SKM-1 treated with dmso at 0.1 percent for 144 hours (cell line): Measurements from ENCODE around the gene LHPP.

Source experiments
- DNase-seq: peaks from one replicate; lab custom pipeline; 2025; ENCODE audit not compliant: unreplicated experiment; lab: John Stamatoyannopoulos, UW

The LHPP gene

DNA sequence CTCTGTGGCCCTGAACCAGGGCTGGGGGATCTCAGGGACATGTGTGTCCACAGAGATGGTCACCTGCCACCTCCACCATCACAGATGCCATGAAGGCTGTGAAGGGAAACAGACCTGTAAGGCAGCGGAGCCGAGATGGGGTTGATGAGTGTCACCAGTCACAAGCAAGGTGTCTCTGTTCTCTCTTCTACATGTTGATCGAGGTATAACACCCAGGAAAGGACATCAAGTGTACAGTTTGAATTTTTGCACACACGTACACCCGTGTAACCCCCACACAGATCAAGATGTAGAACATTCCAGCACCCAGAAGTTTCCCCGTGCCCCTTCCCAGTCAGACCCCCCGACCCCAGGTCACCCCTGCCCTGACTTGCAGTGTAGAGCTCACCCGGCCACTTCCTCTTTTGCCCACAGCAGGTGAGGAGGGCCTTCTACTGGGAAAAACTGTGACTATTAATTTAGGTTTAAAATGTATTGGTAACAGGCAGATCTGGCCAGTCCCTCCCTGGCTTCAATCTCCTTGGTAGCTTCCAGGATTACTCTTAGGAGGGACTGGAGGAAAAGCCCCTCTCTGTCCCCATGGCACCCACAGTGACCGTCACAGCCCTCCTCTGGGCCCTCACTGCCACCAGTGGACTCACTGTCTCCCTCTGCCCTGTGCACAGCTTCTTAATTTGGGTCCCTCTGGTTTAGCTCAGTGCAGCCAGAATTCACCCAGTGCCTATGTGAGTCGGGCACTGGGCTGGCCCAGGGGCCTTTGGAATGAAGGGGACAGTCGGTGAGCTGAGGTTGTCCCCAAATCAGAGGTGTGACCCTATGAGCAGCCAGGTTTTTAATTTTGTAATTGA is 108.2 kb downstream of the LHPP start:
- DNase-seq, result no peak

GRCh38 chr10:124570646-124571045 is 109.0 kb downstream of the LHPP start:
- DNase-seq, result no peak

- DNase-seq, result no peak
Measured at GRCh38 chr10:124572751-124573150, 111.1 kb downstream of the LHPP start.

DNA sequence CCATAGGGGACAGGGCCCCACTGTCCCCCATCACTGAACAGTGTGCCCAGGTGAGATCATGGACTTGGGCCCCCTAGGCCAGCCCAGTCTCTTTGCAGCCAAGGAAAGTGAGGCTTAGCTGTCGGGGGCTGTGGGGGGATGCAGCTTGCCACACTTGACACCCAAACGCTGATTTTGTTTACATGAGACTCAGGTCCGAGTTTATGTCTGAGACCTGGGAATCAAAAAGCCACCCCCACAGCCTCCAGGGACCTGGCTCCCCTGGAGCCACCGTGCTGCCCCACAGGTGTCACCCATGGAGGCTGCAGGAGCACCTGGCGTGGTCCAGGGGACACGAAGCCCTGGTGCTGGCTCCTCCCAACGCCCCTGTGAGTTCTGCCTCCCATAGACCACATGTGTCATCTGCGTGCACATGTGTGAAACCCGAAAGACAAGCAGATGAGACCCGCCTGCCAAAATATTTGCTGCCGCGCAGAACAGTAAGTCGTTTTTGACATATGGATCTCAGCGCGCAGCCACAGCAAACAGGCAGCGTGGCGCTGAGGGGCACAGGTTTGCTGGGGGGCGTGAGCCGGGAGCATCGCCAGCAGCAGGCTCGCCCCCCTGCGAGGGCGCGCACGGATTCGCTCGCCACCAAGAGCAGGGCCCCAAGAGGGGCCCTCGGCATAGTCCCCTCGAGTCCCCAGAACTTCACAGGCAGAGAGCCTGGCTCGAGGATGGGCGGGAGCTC is 112.3 kb downstream of the LHPP start:
- DNase-seq, result no peak

DNA sequence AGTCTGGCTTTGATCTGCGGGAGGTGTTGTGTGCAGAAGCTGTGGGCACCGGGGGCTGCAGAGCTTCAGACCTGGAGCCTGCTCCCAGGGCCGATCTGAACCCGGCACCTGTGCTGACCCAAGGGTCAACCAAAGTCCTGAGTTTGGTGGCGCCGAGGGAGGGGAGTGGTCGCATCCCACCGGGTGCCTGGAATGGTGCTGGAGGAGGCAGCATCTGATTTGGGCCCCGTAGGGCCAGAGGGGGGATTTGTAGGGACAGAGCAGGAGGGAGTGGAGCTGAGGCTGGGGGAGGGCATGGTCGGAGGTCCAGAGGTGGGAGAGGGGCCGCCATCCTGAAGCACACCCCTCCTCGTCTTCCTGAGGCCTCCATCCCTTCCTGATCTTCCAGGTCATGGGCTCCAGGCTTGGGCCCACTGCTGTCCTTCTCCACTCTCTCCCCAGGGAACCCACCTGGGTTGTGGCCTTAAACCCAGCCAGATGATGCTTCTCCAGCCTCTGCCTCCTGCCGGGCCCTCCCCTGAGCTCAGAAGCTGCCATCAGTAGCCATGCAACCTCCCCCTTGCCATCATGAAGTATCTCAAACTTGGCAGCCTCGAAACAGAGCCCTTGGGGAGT is 112.9 kb downstream of the LHPP start:
- no peak for DNase-seq

DNA sequence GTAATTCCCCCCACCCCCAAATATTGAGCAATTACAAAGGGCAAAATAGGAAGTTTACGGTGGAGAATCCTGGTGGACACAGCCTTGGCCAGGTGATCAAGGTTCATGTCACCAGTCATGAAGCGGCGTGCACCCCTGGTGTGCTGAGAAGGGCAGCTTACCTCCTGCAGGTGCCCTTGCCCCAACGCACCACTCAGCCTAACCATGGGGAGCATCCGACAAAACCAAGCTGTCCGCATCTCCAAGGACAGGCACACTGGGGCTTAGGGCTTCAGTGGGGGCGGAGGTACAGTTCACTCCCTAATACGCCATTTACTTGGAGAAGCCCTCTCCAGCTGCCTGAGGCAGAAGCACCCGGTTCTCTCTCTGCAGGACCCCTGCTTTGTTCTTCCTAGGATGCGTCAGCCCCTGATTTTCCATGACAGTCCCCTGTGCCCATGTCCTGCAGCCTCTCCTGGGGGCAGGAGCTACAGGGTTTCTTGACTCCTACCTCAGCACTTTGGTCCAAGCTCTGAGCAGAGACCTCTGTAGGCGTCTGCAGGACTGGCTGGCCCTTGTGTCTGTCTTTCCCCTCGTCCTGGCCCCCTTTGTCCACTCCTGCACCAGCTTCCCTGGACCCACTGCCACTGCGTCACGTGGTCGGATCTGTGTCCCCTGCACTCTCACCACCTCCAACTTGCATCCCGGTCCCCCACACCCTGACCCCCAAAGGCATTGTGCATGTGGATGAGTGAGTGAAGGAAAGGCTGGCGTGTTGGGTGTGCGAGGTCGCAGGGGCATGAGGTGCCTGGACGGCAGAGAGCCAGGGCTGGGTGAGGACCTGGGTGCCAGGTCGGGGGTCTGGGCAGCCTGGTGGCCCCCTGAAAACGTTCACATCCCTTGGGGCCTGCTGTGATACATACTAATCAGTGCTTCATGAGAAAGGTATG is 113.7 kb downstream of the LHPP start:
- DNase-seq, result no peak

- DNase-seq, result no peak
Measured at GRCh38 chr10:124576526-124577420, 115.2 kb downstream of the LHPP start.

- no peak for DNase-seq
Measured at GRCh38 chr10:124577651-124578050, 116.0 kb downstream of the LHPP start.

DNA sequence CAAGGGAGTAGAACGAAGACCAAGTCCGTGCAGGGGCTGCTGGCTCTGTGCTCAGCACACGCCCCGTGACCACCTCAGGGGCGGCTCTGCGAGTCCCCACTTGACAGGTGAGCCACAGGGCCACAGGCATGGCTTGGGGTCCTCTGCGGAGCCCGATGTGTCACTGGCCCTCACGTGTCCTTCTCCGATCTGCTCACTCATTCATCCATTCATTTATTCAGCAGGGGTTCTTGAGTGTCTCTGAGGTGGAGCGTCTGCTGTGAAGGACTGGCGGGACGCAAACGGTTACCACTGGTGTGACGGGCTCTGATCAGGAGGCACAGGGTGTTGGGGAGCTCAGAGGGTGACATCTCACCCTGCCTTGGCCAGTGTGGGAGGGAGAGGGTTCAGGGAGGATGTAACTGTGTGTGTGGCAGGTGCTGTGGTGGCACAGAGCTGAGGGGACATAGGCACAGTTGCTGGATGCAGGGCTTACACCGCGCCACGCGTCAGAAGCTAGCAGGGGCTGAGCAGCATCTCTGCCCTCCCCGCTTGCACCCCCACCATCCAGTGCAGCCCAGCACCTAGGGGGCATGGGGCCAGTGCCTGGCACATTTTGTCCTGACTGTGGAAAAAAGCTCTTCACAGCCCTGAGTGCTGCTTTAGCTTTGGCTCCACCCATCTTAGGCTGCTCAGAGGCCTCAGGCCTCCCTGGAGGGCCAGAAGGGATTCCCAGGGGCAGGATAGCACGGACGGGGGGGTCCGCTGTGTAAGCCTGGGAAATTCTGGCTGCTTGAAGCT is 116.8 kb downstream of the LHPP start:
- no peak for DNase-seq

DNA sequence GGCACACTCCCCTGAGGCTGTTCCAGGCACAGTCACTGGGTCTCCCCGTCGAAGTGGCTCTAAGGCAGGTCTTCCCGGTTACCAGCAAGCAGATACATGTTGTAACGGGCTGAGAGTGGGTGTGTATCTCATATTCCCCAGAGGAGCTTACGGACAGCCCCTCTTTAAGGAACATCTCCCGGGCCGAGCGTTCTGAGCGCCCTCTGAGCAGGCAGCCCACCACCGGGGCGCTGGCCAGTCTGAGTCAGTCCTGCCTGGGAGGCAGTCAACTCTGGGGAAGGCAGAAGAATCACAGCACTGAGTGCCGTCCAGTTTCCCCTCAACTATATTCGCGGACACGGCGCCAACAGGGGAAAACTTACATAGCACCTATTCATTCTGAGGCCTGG is 117.4 kb downstream of the LHPP start:
- DNase-seq, result no peak

- DNase-seq, result no peak
Measured at GRCh38 chr10:124586142-124586541, 124.5 kb downstream of the LHPP start.

- no peak for DNase-seq
Measured at GRCh38 chr10:124587811-124588211, 126.2 kb downstream of the LHPP start.

- DNase-seq, result peak; percentile 10
Measured at GRCh38 chr10:124588341-124588735, 126.7 kb downstream of the LHPP start.

DNA sequence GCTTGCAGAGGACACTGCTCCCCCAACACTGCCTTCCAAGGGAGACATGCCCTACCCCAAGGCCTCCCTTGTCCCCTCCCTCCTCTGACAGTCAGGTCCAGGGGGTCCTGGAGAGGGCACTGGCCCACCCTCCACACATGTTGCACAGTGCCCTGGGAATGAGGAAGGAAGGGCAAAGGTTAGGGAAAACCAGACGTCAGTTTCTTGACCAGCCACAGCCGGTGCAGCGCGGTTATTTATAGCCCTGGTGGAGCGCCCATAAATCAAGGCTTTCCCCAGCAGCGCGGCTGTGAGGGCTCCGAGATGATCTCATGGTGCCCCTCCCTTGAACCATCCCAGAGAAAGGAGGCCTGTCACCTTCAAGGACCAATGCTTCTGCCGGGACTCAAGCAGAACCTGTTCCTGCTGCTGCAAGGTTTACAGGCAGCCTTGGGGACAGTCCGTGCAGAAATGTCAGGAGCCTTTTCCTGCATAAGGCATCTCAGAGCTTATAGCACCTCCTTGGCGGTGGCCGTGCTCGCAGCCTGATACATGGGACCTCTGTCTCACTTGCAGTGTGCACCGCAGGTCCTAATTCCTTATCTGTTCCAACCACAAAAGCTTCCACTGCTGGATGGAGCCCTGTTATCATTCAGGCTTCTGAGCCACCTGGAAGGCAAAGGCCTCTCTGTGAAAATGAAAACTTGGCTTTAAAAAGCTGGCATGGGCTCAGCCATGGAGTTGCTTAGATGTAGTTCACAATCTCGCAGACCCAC is 127.3 kb downstream of the LHPP start:
- DNase-seq, result peak; percentile 38

GRCh38 chr10:124589491-124590041 is 127.9 kb downstream of the LHPP start:
- DNase-seq, result no peak

- no peak for DNase-seq
Measured at GRCh38 chr10:124590216-124591122, 128.8 kb downstream of the LHPP start.

- DNase-seq, result no peak
Measured at GRCh38 chr10:124591123-124591495, 129.5 kb downstream of the LHPP start.
